Fibroblast of villous mesenchyme (primary cell): ENCODE results near the gene SLC7A6OS. TPM values are rescaled to one million over a fixed set of nuclear protein-coding genes. Genes with fewer than 3 reads are reported as not detected.

Experiments
- DNase-seq: peaks from one replicate; pipeline ENCODE4 v3.0.0-alpha.2; 2010; ENCODE audit warnings: low read depth
- H3K4me3 ChIP-seq: 2 replicates; pipeline ENCODE4 v1.5.1; 2011; ENCODE audit warnings: low read depth, mild to moderate bottlenecking, low read length
- CTCF ChIP-seq: IDR thresholded peaks from 2 replicates; pipeline ENCODE4 v1.5.1; 2012; ENCODE audit warnings: low read depth, mild to moderate bottlenecking, low read length; ENCODE audit not compliant: insufficient read depth
- total RNA-seq: library from RNA; depleted of rRNA; stranded (reverse); fragments of >200 nt; gene quantifications from 2 replicates; pipeline ENCODE4 v1.2.3, GENCODE V29; 2012

The SLC7A6OS gene
- total RNA-seq, 1 donor = 16.8 TPM

GRCh38 chr16:68288252-68288650, 22.5 kb downstream of the SLC7A6OS start:
- no peak for TF ChIP-seq CTCF
- H3K4me3 ChIP-seq = no peak overlapping the region
- DNase-seq = no peak

- DNase-seq = peak; percentile 84
- no peak for TF ChIP-seq CTCF
- no peak overlapping the region for H3K4me3 ChIP-seq
Measured at GRCh38 chr16:68287276-68288251, 23.2 kb downstream of the SLC7A6OS start.

GRCh38 chr16:68286153-68287074, 24.3 kb downstream of the SLC7A6OS start:
- no peak for DNase-seq
- no peak for TF ChIP-seq CTCF
- no peak overlapping the region for H3K4me3 ChIP-seq

GRCh38 chr16:68285683-68286082, 25.1 kb downstream of the SLC7A6OS start:
- H3K4me3 ChIP-seq = no peak overlapping the region
- TF ChIP-seq CTCF = no peak
- no peak for DNase-seq

- TF ChIP-seq CTCF = no peak
- no peak overlapping the region for H3K4me3 ChIP-seq
- DNase-seq = no peak
Measured at GRCh38 chr16:68284847-68285246, 25.9 kb downstream of the SLC7A6OS start.

- no peak for TF ChIP-seq CTCF
- no peak overlapping the region for H3K4me3 ChIP-seq
- DNase-seq = peak; percentile 66
Measured at GRCh38 chr16:68283801-68284598, 26.7 kb downstream of the SLC7A6OS start.
